Natural killer cell (primary cell): Measurements from ENCODE around the gene KRTAP4-16. TPM values are rescaled to one million over a fixed set of nuclear protein-coding genes. Genes with fewer than 3 reads are reported as not detected.
"Not testable (repeated sequence)": the region's sequence is repeated elsewhere in the genome, so short reads cannot be mapped to it uniquely, and the experiment has no call there.

Source experiments
- ATAC-seq, 3 donors: fragments of 150-1000 bp in 2 of 3; fragments of 200-7000 bp in 1 of 3; cut with Tn5 transposase; 1 replicate in 1 of 3; 2 replicates in 2 of 3; pipeline ENCODE4 v1.10.0; 2021; ENCODE audit warnings: mild to moderate bottlenecking in 2 of 3, moderate library complexity in 2 of 3
- DNase-seq, 2 donors: peaks; one replicate each; pipeline versions ENCODE4 v3.0.0 to v3.0.0-alpha.2; 2013 to 2021; ENCODE audit warnings: mixed read lengths in 1 of 2
- H3K27ac ChIP-seq: one replicate; pipeline ENCODE4 v1.5.1; 2013; ENCODE audit warnings: mild to moderate bottlenecking, low read length
- H3K27me3 ChIP-seq: one replicate; pipeline ENCODE4 v1.6.1; 2013; ENCODE audit warnings: low read length; ENCODE audit not compliant: control insufficient read depth, insufficient read depth
- H3K36me3 ChIP-seq: one replicate; pipeline ENCODE4 v1.6.1; 2013; ENCODE audit warnings: low read length; ENCODE audit not compliant: control insufficient read depth, insufficient read depth
- H3K4me1 ChIP-seq: one replicate; pipeline ENCODE4 v1.6.1; 2013; ENCODE audit warnings: low read length; ENCODE audit not compliant: control insufficient read depth, insufficient read depth
- H3K4me3 ChIP-seq: one replicate; pipeline ENCODE4 v1.5.1; 2013; ENCODE audit warnings: low read length
- H3K9me3 ChIP-seq: one replicate; pipeline ENCODE4 v1.6.1; 2013; ENCODE audit warnings: low read length; ENCODE audit not compliant: control insufficient read depth, insufficient read depth
- H3K27ac Mint-ChIP-seq, 2 donors: one replicate each; pipeline ENCODE4 v1.8.0; 2022; ENCODE audit warnings: mild to moderate bottlenecking in 2 of 2, mixed read lengths in 2 of 2, moderate library complexity in 1 of 2
- H3K27me3 Mint-ChIP-seq, 2 donors: one replicate each; pipeline ENCODE4 v1.8.0; 2022; ENCODE audit warnings: low read depth in 2 of 2, mixed read lengths in 2 of 2
- H3K36me3 Mint-ChIP-seq: one replicate; pipeline ENCODE4 v1.8.0; 2022; ENCODE audit warnings: mixed read lengths
- H3K4me1 Mint-ChIP-seq, 2 donors: one replicate each; pipeline ENCODE4 v1.8.0; 2022; ENCODE audit warnings: mixed read lengths in 2 of 2
- H3K4me3 Mint-ChIP-seq: one replicate; pipeline ENCODE4 v1.8.0; 2022; ENCODE audit warnings: mild to moderate bottlenecking, moderate library complexity, mixed read lengths
- H3K9me3 Mint-ChIP-seq, 2 donors: one replicate each; pipeline ENCODE4 v1.8.0; 2022; ENCODE audit warnings: mixed read lengths in 2 of 2
- CTCF ChIP-seq: fragments of 200-600 bp; IDR thresholded peaks from one replicate; pipeline ENCODE4 v1.8.0; 2022; ENCODE audit warnings: antibody characterized with exemption
- WGBS: methylation state at CpG from one replicate; pipeline ENCODE4 v1.1.7; 2013; ENCODE audit warnings: missing lambda C conversion rate; ENCODE audit not compliant: insufficient coverage; 5-methylcytosine and 5-hydroxymethylcytosine counted together
- intact Hi-C: fragments of 100-400 bp; cut with micrococcal nuclease; formaldehyde crosslinking; loops from one replicate; pipeline ENCODE4 v1.14.2; 2022
- total RNA-seq, 4 donors: library from RNA; stranded (reverse); fragments of 120-200 nt in 1 of 4; gene quantifications; one replicate each; pipeline versions ENCODE4 v1.2.3 to v1.2.4, GENCODE V29; 2013 to 2022

KRTAP4-16 gene
- total RNA-seq, 3 donors from 2014 or later (not counting 1 experiment from before 2014, with no cell fraction given) = not detected

- Mint-ChIP-seq H3K27me3 (peaks cover 15 to 51% of the 10 kb centered on the region in 2 donors), H3K4me1 (peaks cover 9 to 11% of the 10 kb centered on the region in 2 donors), H3K9me3 (no peaks in the 10 kb centered on the region), H3K36me3 (no peaks in the 10 kb centered on the region), H3K4me3 (no peak overlapping the region), H3K27ac (no peak overlapping the region)
- H3K4me3 ChIP-seq = no peak overlapping the region
- TF ChIP-seq CTCF = no peak
- H3K27ac ChIP-seq = no peak overlapping the region
- intact Hi-C loops = no loop called here
- peaks cover 3% of the 10 kb centered on the region for H3K4me1 ChIP-seq
- H3K27me3 ChIP-seq = no peaks in the 10 kb centered on the region
- no peaks in the 10 kb centered on the region for H3K36me3 ChIP-seq
- no peaks in the 10 kb centered on the region for H3K9me3 ChIP-seq
- DNase-seq = no peak
- 52% methylated on average over 5 of the region's 5 CpGs for WGBS
- ATAC-seq = no peak
Measured at GRCh38 chr17:41116297-41116696, 14.3 kb upstream of the KRTAP4-16 start.

- no peak for DNase-seq
- Mint-ChIP-seq H3K4me3 (no peak overlapping the region), H3K27me3 (peaks cover 10 to 45% of the 10 kb centered on the region in 2 donors), H3K27ac (no peak overlapping the region), H3K36me3 (no peaks in the 10 kb centered on the region), H3K9me3 (no peaks in the 10 kb centered on the region), H3K4me1 (no peaks in the 10 kb centered on the region)
- no peak overlapping the region for H3K27ac ChIP-seq
- no peak for TF ChIP-seq CTCF
- intact Hi-C loops = no loop called here
- H3K36me3 ChIP-seq = no peaks in the 10 kb centered on the region
- 40% methylated on average over 1 of the region's 2 CpGs for WGBS
- no peaks in the 10 kb centered on the region for H3K27me3 ChIP-seq
- ATAC-seq = no peak
- no peaks in the 10 kb centered on the region for H3K9me3 ChIP-seq
- no peak overlapping the region for H3K4me3 ChIP-seq
- no peaks in the 10 kb centered on the region for H3K4me1 ChIP-seq
Measured at GRCh38 chr17:41111151-41111885, 9.3 kb upstream of the KRTAP4-16 start.

GRCh38 chr17:41108728-41109386, 6.8 kb upstream of the KRTAP4-16 start:
- intact Hi-C loops, DNase-seq, H3K4me1 Mint-ChIP-seq, H3K36me3 ChIP-seq, H3K9me3 Mint-ChIP-seq, H3K4me1 ChIP-seq, H3K27ac ChIP-seq, H3K27me3 ChIP-seq, H3K9me3 ChIP-seq, ATAC-seq, H3K4me3 Mint-ChIP-seq, H3K4me3 ChIP-seq, H3K27ac Mint-ChIP-seq, H3K36me3 Mint-ChIP-seq: not testable (repeated sequence)
- H3K27me3 Mint-ChIP-seq = peaks cover 11 to 33% of the 10 kb centered on the region in 2 donors
- 40% methylated on average over 1 of the region's 1 CpG for WGBS

- ATAC-seq (no peak), DNase-seq (no peak)
- H3K27me3 Mint-ChIP-seq = peaks cover 11 to 42% of the 10 kb centered on the region in 2 donors
- TF ChIP-seq CTCF = no peak
- Histone ChIP-seq H3K4me1 (no peaks in the 10 kb centered on the region), H3K27me3 (no peaks in the 10 kb centered on the region), H3K9me3 (no peaks in the 10 kb centered on the region), H3K36me3 (no peaks in the 10 kb centered on the region), H3K4me3 (no peak overlapping the region), H3K27ac (no peak overlapping the region)
- H3K36me3 Mint-ChIP-seq = no peaks in the 10 kb centered on the region
- H3K9me3 Mint-ChIP-seq = no peaks in the 10 kb centered on the region
- intact Hi-C loops = no loop called here
- H3K4me1 Mint-ChIP-seq = no peaks in the 10 kb centered on the region
- no peak overlapping the region for H3K4me3 Mint-ChIP-seq
- 82% methylated on average over 1 of the region's 1 CpG for WGBS
- H3K27ac Mint-ChIP-seq = no peak overlapping the region
Measured at GRCh38 chr17:41107941-41108450, 6.0 kb upstream of the KRTAP4-16 start.

- H3K9me3 ChIP-seq, H3K4me1 Mint-ChIP-seq, H3K36me3 Mint-ChIP-seq, H3K4me1 ChIP-seq, H3K27ac Mint-ChIP-seq, H3K9me3 Mint-ChIP-seq, H3K27ac ChIP-seq, ATAC-seq, H3K4me3 ChIP-seq, DNase-seq, H3K36me3 ChIP-seq, intact Hi-C loops, H3K4me3 Mint-ChIP-seq, H3K27me3 ChIP-seq: not testable (repeated sequence)
- H3K27me3 Mint-ChIP-seq = peaks cover 11 to 38% of the 10 kb centered on the region in 2 donors
- 83% methylated on average over 10 of the region's 10 CpGs for WGBS
Measured at GRCh38 chr17:41105347-41105746, 3.3 kb upstream of the KRTAP4-16 start, which contains the start of gene KRTAP4-9. KRTAP4-9 (plus strand) TSS chr17:41105389; CDS start chr17:41105389, 0 bp downstream.
